HS-5 (cell line): ENCODE data around the gene TBCD.

Source experiments
- DNase-seq: peaks from one replicate; pipeline ENCODE4 v3.0.0-alpha.2; 2012; ENCODE audit warnings: low read depth

Gene TBCD

DNA sequence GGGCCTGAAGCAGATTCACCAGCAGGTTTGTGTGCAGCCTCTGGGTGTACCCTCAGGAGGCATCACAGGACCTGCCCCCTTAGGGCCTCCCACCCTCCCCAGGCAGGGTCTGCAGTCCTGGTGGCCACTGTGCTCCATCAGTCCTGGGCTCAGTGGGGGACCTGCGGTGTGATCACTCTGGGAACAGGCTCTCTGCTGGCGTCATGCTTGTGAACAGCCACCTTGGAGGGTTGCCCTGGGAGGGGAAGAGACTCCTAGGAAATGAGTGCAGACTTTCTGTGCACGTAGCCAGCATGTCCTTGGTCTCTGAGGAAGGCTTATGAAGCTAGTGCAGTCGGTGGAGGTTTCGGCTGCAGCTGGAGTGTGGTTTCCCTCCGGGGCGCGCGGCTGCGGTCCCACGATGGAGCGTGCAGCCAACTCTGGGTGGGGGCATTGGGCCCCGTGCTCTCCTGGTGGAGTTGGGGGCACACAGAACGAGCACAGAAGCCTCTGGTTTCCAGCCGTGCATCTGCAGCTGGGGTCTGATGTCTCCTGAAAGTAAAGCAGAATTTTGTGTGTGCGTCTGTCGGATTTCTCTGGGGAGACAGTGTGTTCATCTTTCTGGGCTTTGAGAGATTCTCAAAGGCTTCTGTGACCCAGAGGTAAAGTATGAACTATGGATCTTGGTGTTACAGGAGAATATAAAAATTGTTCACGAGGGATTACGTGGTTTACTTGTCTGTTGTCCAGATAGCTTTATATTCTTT is 156.1 kb downstream of the TBCD start:
- DNase-seq: no peak

- DNase-seq: no peak
Measured at GRCh38 chr17:82908543-82909160, 156.8 kb downstream of the TBCD start.

DNA sequence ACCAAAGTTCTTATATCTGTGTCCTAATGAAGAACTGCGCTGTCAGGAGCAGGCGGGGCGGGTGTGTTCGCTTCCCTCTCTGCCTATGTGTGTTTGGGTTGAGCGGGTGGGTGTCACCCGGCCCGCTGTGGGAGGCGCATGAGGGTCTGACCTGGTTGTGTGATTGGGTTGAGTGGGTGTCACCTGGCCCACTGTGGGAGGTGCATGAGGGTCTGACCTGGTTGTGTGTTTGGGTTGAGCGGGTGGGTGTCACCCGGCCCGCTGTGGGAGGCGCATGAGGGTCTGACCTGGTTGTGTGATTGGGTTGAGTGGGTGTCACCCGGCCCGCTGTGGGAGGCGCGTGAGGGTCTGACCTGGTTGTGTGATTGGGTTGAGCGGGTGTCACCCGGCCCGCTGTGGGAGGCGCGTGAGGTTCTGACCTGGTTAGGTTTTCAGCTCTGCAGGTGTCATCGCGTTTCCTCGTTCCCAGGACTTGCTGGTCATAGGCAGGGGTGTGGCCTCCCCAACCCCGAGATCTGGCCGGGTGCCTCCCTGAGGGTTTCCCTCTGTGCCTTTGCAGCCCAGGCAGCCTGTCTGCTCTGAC is 157.5 kb downstream of the TBCD start:
- no peak for DNase-seq

- no peak for DNase-seq
Measured at GRCh38 chr17:82910041-82910481, 158.2 kb downstream of the TBCD start.

DNA sequence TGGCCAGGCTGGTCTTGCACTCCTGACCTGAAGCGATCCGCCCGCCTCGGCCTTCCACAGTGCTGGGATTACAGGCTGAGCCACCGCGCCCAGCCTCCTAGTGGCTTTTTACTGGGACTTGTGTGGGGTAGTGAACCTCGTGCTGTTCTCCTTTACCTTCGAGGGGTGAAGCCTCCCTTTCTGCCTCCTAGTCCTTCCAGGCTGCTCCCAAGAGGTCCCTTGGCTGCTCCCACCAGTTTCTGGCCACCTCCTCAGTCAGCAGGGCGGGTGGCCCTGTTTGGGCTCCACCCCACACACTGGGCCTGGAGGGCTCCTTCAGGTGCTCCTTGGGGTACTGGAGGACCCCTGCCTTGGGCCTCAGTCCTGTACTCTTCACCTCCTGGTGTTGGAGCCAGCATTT is 158.9 kb downstream of the TBCD start:
- no peak for DNase-seq

DNA sequence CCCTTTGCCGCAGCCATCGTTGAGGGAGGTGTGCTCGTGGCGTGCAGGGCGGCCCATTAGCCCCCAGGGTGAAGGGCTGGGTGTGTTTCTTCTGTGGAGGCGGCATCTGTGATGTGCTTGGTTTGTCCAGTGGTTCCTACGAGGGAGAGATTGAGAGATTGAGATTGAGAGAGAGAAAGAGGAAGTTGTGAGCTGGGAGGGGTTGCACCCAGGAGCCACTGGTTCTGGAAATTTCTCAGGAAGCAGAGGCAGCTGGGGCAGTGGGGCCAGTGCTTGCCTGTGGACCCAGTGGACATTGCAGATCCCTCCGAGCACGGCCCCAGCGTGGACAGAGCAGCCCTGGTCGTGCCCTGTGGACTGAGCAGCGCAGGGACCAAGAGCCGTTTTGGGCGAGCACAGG is 160.0 kb downstream of the TBCD start:
- no peak for DNase-seq

- DNase-seq: no peak
Measured at GRCh38 chr17:82912484-82913089, 160.7 kb downstream of the TBCD start.

DNA sequence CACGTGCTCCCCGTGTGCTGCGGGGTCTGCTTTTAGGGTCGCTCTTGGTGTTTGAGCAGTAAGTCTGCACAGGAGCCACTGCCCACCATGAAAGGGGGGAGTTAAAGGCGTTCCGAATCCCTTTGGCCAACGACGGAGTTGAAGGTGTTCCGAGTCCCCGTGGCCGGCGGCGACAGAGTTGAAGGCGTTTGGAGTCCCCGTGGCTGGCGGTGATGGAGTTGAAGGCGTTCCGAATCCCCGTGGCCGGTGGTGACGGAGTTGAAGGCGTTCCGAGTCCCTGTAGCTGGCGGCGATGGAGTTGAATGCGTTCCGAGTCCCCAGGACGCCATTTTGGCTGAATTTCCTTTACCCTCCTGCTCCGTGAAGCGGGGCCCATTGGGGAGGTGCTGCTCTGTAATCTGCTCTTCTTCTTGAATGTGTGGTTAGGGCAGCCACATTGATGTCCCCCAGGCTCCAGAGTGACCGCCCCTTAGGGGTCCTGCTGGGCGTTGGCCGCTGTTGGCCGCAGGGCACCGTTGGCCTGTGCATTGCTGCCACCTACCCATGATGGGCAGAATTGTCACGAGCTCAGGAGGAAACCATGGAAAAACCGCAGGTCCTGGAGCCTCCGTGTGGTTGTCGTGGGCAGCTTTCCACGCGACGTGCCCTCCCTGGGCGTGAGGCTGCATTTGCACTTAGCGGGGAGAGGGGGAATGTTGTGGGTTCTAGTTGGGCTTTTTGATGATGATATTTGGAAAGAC is 161.6 kb downstream of the TBCD start:
- no peak for DNase-seq

GRCh38 chr17:82914375-82914774 is 162.5 kb downstream of the TBCD start:
- DNase-seq: no peak

DNA sequence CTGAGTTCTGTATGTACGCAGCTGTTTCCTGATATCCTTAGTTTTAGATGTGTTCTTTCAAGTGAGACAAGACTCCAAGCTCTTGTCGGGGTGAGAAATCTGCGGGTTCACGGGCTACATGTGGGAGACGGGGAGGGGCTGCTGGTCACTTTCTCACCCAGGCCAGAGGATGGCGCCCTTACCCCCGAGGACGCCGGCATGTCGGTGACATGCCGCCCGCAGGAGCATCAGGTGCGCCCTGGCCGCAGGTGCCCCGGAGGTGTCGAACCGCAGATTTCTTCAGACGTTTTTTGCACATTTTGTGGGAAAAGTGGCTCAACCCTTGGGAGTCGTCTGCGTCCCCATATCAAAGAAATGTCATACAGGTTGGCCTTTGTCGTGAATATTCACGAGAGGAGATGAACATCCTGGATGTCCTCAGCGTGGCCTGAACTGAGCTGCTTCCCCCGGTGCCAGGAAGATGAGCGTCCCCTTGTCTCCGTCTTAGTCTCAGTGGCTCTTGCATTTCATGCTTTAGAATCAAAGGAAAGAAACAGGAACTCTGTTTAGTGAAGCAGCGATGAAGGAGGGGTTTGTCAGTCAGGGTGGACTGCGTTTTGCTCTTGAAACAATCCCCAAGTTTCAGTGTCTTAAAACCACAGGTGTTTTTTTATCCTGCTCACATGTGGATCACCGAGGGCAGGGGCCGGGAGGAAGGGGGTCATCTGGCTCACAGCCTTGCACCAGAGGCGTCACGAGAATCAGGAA is 163.3 kb downstream of the TBCD start:
- DNase-seq: no peak

DNA sequence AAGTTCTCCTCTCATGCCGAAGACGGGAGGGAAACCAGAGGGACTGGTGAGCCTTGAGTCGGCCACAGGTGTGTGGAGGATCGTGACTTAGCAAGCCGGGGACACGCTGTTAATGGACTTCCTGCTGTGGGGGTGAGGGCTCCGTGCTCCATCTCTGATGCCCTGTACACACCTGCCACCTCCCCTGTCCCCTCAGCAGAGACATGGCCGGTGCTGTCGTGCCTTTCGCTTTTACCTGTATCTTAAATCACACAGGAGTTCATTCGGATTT is 163.8 kb downstream of the TBCD start:
- no peak for DNase-seq

DNA sequence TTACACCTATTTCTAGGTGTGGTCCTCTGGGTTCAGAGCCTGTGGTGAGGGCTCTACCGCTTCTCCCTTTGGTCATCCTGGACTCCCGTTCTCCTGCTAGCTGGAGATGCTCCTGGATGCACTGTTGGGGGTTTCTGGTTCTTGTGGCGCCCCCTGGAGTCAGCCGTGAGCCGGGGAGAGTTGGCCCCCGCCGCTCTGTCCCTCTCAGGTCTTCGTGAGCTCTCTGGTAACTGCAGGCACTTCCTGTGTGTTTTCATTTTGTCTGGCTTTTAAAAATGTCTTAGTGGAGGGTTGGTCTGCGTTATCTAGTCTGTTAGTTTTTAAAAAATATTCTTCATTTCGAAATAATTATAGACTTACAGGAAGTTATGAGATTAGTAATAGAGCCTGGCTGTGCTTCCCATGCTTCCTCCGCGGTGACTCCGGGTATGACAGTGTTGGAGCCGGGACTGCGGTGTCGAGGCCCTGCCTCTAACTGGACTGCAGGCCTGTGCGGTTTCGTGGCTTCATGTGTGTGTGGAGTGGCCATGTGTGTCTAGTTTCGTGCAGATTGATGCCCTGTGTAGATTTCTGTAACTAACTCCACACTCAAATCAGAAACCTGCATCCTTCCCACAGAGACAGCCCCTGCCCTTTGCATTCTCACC is 166.0 kb downstream of the TBCD start:
- no peak for DNase-seq

- no peak for DNase-seq
Measured at GRCh38 chr17:82918508-82918907, 166.6 kb downstream of the TBCD start.

DNA sequence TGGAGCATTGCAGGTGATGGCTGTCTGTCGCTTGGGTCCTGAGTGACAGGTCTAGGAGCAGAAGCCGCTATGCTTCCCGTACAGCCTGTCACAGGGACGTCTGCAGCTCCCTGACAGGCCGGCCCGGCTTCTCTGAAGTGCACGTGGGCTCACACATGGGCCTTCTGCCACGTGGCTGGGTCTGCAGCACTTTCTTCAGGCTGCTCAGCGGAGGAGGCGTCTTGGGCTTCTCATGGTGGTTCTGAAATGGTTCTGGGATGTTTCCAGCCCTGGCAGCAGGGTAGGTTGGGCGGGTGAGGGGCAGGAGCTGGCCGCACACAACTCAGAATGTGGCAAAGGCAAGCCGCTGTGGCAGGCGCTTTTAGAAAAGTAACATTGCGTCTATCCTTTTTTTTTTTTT is 168.3 kb downstream of the TBCD start:
- no peak for DNase-seq

DNA sequence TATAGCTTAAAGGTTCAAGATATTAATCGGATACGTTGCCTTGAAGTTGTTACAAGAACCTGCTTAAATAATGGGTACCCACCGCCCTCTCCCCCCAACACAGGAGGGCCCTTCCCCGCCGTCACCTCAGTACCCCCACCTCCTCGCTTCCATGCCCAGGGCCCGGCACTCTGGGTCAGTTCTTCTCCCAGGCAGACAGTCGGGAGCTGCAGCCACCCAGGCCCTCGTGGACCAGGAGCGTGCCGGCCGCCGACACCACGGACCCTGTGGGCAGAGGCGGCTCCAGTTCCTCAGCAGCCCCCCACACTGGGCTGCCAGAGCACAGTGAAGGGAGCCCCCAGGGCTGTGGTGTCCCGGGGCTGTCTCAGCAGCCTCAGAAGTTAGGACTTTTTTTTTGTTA is 168.8 kb downstream of the TBCD start:
- DNase-seq: no peak

- no peak for DNase-seq
Measured at GRCh38 chr17:82921426-82921825, 169.6 kb downstream of the TBCD start.

GRCh38 chr17:82922646-82923045 is 170.8 kb downstream of the TBCD start:
- no peak for DNase-seq

GRCh38 chr17:82923366-82924113 is 171.7 kb downstream of the TBCD start:
- DNase-seq: no peak

- DNase-seq: no peak
Measured at GRCh38 chr17:82924214-82924613, 172.3 kb downstream of the TBCD start.

- DNase-seq: no peak
Measured at GRCh38 chr17:82924812-82925211, 172.9 kb downstream of the TBCD start.

DNA sequence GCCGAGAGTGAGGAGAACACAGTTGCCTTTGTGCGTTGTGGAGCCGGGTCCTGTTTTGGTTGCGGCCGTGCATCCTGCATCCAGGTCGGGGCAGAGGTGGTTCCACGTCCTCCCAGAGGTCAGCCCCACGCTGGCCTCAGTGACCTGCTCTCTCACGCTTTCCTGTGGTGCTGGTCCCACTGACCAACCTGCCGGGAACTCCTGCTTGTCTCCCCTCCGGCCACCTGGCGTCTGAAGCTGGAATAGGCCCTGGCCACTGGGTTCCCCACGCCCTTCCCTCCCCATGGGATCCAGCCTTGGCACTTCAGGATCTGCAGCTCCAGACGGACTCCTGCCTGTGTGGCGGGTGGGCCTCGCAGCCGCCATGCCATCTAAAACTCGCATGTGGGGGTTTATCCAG is 173.5 kb downstream of the TBCD start:
- no peak for DNase-seq
